HepG2 (cell line): ENCODE data around the gene CLIC4. TPM values are rescaled to one million over a fixed set of nuclear protein-coding genes. Genes with fewer than 3 reads are reported as not detected.

Experiments used
- ARHGAP35 ChIP-seq: sonication (generic); formaldehyde crosslinking; IDR thresholded peaks from 2 replicates; pipeline ENCODE4 v1.9.0; 2022; ENCODE audit warnings: mild to moderate bottlenecking, inconsistent platforms, moderate library complexity, missing genetic modification reagents, borderline replicate concordance
- GATAD1 ChIP-seq: IDR thresholded peaks from 2 replicates; pipeline ENCODE4 v1.6.1; 2016; ENCODE audit warnings: missing genetic modification reagents, missing compliant biosample characterization
- SALL2 ChIP-seq: sonication (generic); formaldehyde crosslinking; IDR thresholded peaks from 2 replicates; pipeline ENCODE4 v1.8.1; 2023; ENCODE audit warnings: mild to moderate bottlenecking, missing genetic modification reagents, inconsistent platforms
- SOX13 ChIP-seq, 3 experiments: fragments of 450-650 bp in 1 of 3; sonication (generic) in 1 of 3; formaldehyde crosslinking in 1 of 3; IDR thresholded peaks in 2 of 3; conservative IDR thresholded peaks in 1 of 3; 2 replicates each; pipeline versions ENCODE4 v1.5.0 to v1.6.1; 2016 to 2020; ENCODE audit warnings: antibody characterized with exemption in 1 of 3, mild to moderate bottlenecking in 1 of 3, missing compliant biosample characterization in 1 of 3, missing genetic modification reagents in 1 of 3, moderate library complexity in 1 of 3
- THAP11 ChIP-seq: IDR thresholded peaks from 2 replicates; pipeline ENCODE4 v1.6.1; 2016; ENCODE audit warnings: missing biosample characterization, missing genetic modification reagents
- ZNF331 ChIP-seq: sonication (generic); formaldehyde crosslinking; IDR thresholded peaks from 2 replicates; pipeline ENCODE4 v1.4.0; 2020; ENCODE audit warnings: missing genetic modification reagents
- ZNF431 ChIP-seq: sonication (generic); formaldehyde crosslinking; IDR thresholded peaks from 2 replicates; pipeline ENCODE4 v1.9.0; 2022; ENCODE audit warnings: missing genetic modification reagents, low read depth, mild to moderate bottlenecking, borderline replicate concordance
- polyA plus RNA-seq, 8 experiments: library from polyadenylated mRNA; depleted of rRNA in 3 of 8; stranded (reverse) in 7 of 8; unstranded in 1 of 8; fragments of >200 nt; fragmentation: Illumina TruSeq in 4 of 8; extraction: Trizol in 4 of 8; gene quantifications; 2 replicates each; pipeline versions ENCODE4 v1.2.1 to v1.2.3, GENCODE V29; 2011 to 2016; ENCODE audit warnings: low read depth in 4 of 8, missing spikeins in 1 of 8, mixed read lengths in 1 of 8; ENCODE audit not compliant: insufficient read depth in 1 of 8
- total RNA-seq, 5 experiments: library from RNA; depleted of rRNA; stranded (reverse); fragments of >200 nt; fragmentation: Illumina TruSeq; extraction: Trizol; gene quantifications; 2 replicates each; pipeline ENCODE4 v1.2.3, GENCODE V29; 2016; ENCODE audit warnings: low read depth in 1 of 5
- TF ChIP-seq, protein P1 (sequence below): sonication (generic); formaldehyde crosslinking; IDR thresholded peaks from 2 replicates; pipeline ENCODE4 v1.5.1; 2020; ENCODE audit warnings: mild to moderate bottlenecking, missing genetic modification reagents, moderate library complexity
- TF ChIP-seq, protein P2 (sequence below): sonication (generic); formaldehyde crosslinking; IDR thresholded peaks from 2 replicates; pipeline ENCODE4 v1.4.0; 2020; ENCODE audit warnings: mild to moderate bottlenecking, missing genetic modification reagents, borderline replicate concordance
- TF ChIP-seq, protein P3 (sequence below): sonication (generic); formaldehyde crosslinking; IDR thresholded peaks from 2 replicates; pipeline ENCODE4 v1.4.0; 2020; ENCODE audit warnings: missing genetic modification reagents
- TF ChIP-seq, protein P4 (sequence below): sonication (generic); formaldehyde crosslinking; IDR thresholded peaks from 2 replicates; pipeline ENCODE4 v1.5.1; 2020; ENCODE audit warnings: mild to moderate bottlenecking, moderate library complexity, missing genetic modification reagents
- TF ChIP-seq, protein P5 (sequence below): sonication (generic); formaldehyde crosslinking; conservative IDR thresholded peaks from 2 replicates; pipeline ENCODE4 v1.4.0; 2020; ENCODE audit warnings: mild to moderate bottlenecking, missing genetic modification reagents, moderate library complexity

The CLIC4 gene
- total and polyA plus RNA-seq, 2 of the 13 experiments (the other 11 are each of a cell fraction or from before 2014, with no cell fraction given) = 23.3 to 77.4 TPM

DNA sequence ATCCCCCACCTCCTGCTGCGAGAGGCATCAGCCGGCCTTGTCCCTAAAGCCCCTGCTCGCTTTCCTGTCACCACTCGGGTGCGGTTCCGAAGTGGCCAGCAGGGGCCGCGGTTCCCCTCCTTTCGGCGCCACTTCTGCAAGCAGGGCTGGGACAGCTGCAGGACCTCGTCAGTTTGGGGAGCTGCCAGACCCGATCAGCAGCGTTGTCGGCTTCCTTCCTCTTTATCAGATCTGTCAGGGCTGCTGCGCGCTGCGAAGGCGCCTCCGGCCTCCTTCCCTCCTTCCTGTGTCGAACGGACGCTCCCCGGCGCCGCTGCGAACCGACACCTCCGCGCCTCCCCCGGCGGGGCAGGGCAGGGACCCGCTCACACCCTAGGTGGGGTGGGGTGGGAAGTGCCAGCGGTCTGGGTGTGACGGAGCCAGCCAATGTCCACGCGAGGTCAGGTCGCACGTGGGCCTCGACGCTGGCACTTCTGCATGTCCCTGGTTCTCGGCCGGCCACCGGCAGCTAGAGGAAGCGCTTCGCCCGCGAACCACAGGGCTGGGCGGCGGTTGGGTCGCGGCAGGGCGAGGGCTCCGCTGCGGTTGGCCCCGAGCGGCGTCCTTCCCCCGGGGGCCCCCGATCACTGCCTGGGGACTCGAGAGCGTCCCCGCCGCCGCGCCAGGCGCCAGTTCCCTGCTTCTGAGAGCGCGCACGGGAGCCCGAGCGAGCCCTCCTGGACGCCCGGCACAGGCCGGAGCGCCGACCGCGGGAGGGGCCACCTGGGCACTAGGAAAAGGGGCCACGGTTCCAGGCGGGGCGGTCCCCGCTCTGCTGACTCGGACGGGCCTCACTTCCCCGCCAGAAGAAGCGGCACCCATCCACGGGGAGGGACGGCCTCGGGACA is 103.0 kb downstream of the CLIC4 start (continued):
- 0 out of 2 replicates have a peak, but pooled peaks have one; percentile 36 for TF ChIP-seq ZNF431 (CRISPR knock-in tag)
- TF ChIP-seq, protein P1, sequence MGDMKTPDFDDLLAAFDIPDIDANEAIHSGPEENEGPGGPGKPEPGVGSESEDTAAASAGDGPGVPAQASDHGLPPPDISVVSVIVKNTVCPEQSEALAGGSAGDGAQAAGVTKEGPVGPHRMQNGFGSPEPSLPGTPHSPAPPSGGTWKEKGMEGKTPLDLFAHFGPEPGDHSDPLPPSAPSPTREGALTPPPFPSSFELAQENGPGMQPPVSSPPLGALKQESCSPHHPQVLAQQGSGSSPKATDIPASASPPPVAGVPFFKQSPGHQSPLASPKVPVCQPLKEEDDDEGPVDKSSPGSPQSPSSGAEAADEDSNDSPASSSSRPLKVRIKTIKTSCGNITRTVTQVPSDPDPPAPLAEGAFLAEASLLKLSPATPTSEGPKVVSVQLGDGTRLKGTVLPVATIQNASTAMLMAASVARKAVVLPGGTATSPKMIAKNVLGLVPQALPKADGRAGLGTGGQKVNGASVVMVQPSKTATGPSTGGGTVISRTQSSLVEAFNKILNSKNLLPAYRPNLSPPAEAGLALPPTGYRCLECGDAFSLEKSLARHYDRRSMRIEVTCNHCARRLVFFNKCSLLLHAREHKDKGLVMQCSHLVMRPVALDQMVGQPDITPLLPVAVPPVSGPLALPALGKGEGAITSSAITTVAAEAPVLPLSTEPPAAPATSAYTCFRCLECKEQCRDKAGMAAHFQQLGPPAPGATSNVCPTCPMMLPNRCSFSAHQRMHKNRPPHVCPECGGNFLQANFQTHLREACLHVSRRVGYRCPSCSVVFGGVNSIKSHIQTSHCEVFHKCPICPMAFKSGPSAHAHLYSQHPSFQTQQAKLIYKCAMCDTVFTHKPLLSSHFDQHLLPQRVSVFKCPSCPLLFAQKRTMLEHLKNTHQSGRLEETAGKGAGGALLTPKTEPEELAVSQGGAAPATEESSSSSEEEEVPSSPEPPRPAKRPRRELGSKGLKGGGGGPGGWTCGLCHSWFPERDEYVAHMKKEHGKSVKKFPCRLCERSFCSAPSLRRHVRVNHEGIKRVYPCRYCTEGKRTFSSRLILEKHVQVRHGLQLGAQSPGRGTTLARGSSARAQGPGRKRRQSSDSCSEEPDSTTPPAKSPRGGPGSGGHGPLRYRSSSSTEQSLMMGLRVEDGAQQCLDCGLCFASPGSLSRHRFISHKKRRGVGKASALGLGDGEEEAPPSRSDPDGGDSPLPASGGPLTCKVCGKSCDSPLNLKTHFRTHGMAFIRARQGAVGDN (CRISPR knock-in tag) = peak; percentile 86
- TF ChIP-seq THAP11 (CRISPR knock-in tag) = peak; percentile 23; the same call in 1 of the 2 replicates
- TF ChIP-seq, protein P2, sequence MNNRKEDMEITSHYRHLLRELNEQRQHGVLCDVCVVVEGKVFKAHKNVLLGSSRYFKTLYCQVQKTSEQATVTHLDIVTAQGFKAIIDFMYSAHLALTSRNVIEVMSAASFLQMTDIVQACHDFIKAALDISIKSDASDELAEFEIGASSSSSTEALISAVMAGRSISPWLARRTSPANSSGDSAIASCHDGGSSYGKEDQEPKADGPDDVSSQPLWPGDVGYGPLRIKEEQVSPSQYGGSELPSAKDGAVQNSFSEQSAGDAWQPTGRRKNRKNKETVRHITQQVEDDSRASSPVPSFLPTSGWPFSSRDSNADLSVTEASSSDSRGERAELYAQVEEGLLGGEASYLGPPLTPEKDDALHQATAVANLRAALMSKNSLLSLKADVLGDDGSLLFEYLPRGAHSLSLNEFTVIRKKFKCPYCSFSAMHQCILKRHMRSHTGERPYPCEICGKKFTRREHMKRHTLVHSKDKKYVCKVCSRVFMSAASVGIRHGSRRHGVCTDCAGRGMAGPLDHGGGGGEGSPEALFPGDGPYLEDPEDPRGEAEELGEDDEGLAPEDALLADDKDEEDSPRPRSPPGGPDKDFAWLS = no peak
- TF ChIP-seq ARHGAP35 (CRISPR knock-in tag) = peak; percentile 70; the same call in 1 of the 2 replicates
- TF ChIP-seq, protein P3, sequence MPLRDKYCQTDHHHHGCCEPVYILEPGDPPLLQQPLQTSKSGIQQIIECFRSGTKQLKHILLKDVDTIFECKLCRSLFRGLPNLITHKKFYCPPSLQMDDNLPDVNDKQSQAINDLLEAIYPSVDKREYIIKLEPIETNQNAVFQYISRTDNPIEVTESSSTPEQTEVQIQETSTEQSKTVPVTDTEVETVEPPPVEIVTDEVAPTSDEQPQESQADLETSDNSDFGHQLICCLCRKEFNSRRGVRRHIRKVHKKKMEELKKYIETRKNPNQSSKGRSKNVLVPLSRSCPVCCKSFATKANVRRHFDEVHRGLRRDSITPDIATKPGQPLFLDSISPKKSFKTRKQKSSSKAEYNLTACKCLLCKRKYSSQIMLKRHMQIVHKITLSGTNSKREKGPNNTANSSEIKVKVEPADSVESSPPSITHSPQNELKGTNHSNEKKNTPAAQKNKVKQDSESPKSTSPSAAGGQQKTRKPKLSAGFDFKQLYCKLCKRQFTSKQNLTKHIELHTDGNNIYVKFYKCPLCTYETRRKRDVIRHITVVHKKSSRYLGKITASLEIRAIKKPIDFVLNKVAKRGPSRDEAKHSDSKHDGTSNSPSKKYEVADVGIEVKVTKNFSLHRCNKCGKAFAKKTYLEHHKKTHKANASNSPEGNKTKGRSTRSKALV (CRISPR knock-in tag) = peak; percentile 93
- TF ChIP-seq, protein P4, sequence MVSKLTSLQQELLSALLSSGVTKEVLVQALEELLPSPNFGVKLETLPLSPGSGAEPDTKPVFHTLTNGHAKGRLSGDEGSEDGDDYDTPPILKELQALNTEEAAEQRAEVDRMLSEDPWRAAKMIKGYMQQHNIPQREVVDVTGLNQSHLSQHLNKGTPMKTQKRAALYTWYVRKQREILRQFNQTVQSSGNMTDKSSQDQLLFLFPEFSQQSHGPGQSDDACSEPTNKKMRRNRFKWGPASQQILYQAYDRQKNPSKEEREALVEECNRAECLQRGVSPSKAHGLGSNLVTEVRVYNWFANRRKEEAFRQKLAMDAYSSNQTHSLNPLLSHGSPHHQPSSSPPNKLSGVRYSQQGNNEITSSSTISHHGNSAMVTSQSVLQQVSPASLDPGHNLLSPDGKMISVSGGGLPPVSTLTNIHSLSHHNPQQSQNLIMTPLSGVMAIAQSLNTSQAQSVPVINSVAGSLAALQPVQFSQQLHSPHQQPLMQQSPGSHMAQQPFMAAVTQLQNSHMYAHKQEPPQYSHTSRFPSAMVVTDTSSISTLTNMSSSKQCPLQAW (CRISPR knock-in tag) = peak; percentile 58; the same call in 1 of the 2 replicates
- peak; percentile 49; the same call in 1 of the 2 replicates for TF ChIP-seq GATAD1 (CRISPR knock-in tag)
- peak; percentile 52 for TF ChIP-seq SALL2
- peak; percentile 53; the same call in 1 of the 2 replicates for TF ChIP-seq ZNF331
- TF ChIP-seq SOX13 (IDR thresholded peaks at IDR 0.05) = no peak
- TF ChIP-seq SOX13 (CRISPR knock-in tag; conservative IDR thresholded peaks at IDR 0.05 in 1 of 2, IDR thresholded peaks at IDR 0.05 in 1 of 2) = peak in 1 of 2 experiments; percentile 17; a peak in 1 of 4 replicates
- TF ChIP-seq, protein P5, sequence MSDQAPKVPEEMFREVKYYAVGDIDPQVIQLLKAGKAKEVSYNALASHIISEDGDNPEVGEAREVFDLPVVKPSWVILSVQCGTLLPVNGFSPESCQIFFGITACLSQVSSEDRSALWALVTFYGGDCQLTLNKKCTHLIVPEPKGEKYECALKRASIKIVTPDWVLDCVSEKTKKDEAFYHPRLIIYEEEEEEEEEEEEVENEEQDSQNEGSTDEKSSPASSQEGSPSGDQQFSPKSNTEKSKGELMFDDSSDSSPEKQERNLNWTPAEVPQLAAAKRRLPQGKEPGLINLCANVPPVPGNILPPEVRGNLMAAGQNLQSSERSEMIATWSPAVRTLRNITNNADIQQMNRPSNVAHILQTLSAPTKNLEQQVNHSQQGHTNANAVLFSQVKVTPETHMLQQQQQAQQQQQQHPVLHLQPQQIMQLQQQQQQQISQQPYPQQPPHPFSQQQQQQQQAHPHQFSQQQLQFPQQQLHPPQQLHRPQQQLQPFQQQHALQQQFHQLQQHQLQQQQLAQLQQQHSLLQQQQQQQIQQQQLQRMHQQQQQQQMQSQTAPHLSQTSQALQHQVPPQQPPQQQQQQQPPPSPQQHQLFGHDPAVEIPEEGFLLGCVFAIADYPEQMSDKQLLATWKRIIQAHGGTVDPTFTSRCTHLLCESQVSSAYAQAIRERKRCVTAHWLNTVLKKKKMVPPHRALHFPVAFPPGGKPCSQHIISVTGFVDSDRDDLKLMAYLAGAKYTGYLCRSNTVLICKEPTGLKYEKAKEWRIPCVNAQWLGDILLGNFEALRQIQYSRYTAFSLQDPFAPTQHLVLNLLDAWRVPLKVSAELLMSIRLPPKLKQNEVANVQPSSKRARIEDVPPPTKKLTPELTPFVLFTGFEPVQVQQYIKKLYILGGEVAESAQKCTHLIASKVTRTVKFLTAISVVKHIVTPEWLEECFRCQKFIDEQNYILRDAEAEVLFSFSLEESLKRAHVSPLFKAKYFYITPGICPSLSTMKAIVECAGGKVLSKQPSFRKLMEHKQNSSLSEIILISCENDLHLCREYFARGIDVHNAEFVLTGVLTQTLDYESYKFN (CRISPR knock-in tag) = no peak
